ENCODE data around the gene LYRM2.

LYRM2 gene

GRCh38 chr6:89638320-89639195 is at the start of gene LYRM2:
Gene LYRM2 (minus strand): TSS chr6:89638747. CDS start chr6:89638716, 31 bp downstream.
- peak; percentile 92 for DNase-seq (ENCODE audit: low spot score)

GRCh38 chr6:89688328-89688727 is 49.8 kb upstream of the LYRM2 start:
- DNase-seq (ENCODE audit: low spot score): no peak

- no peak for DNase-seq (ENCODE audit: low spot score)
These were observed 46.8 kb upstream of the LYRM2 start for GRCh38 chr6:89685311-89685710.

GRCh38 chr6:89682991-89683390 is 44.4 kb upstream of the LYRM2 start:
- DNase-seq (ENCODE audit: low spot score): no peak

- DNase-seq (ENCODE audit: low spot score): no peak
These were observed 43.5 kb upstream of the LYRM2 start for GRCh38 chr6:89681983-89682564.

GRCh38 chr6:89680551-89680950 is 42.0 kb upstream of the LYRM2 start:
- DNase-seq (ENCODE audit: low spot score): no peak

GRCh38 chr6:89680150-89680549 is 41.6 kb upstream of the LYRM2 start:
- no peak for DNase-seq (ENCODE audit: low spot score)

- no peak for DNase-seq (ENCODE audit: low spot score)
These were observed 40.9 kb upstream of the LYRM2 start for GRCh38 chr6:89679215-89680120.

GRCh38 chr6:89678531-89678930 is 40.0 kb upstream of the LYRM2 start:
- DNase-seq (ENCODE audit: low spot score): no peak

GRCh38 chr6:89675949-89676748 is 37.6 kb upstream of the LYRM2 start:
- no peak for DNase-seq (ENCODE audit: low spot score)

GRCh38 chr6:89670935-89671565 is 32.5 kb upstream of the LYRM2 start:
- no peak for DNase-seq (ENCODE audit: low spot score)

GRCh38 chr6:89669002-89669401 is 30.5 kb upstream of the LYRM2 start:
- DNase-seq (ENCODE audit: low spot score): no peak

- no peak for DNase-seq (ENCODE audit: low spot score)
These were observed 29.5 kb upstream of the LYRM2 start for GRCh38 chr6:89667872-89668556.

GRCh38 chr6:89662659-89663223 is 24.2 kb upstream of the LYRM2 start:
- DNase-seq (ENCODE audit: low spot score): no peak

GRCh38 chr6:89661559-89661958 is 23.0 kb upstream of the LYRM2 start:
- DNase-seq (ENCODE audit: low spot score): no peak

- no peak for DNase-seq (ENCODE audit: low spot score)
These were observed 22.4 kb upstream of the LYRM2 start for GRCh38 chr6:89660981-89661380.

- no peak for DNase-seq (ENCODE audit: low spot score)
These were observed 19.1 kb upstream of the LYRM2 start for GRCh38 chr6:89657445-89658158.

GRCh38 chr6:89655122-89655521 is 16.6 kb upstream of the LYRM2 start:
- DNase-seq (ENCODE audit: low spot score): no peak

- no peak for DNase-seq (ENCODE audit: low spot score)
These were observed 12.0 kb upstream of the LYRM2 start for GRCh38 chr6:89650579-89650978.

GRCh38 chr6:89649682-89650081 is 11.1 kb upstream of the LYRM2 start:
- no peak for DNase-seq (ENCODE audit: low spot score)

All from germinal center (tissue), 1 donor.